Measurements from ENCODE around the gene FUT3.

The FUT3 gene

GRCh38 chr19:5800361-5801270, 50.6 kb downstream of the FUT3 start:
- DNase-seq (ENCODE audit: low read depth) = no peak

GRCh38 chr19:5799247-5800241, 51.7 kb downstream of the FUT3 start:
- DNase-seq (ENCODE audit: low read depth) = no peak

GRCh38 chr19:5798244-5798643, 53.0 kb downstream of the FUT3 start:
- DNase-seq (ENCODE audit: low read depth) = no peak

- no peak for DNase-seq (ENCODE audit: low read depth)
These were observed 55.8 kb downstream of the FUT3 start for GRCh38 chr19:5795382-5795919.

GRCh38 chr19:5793188-5793587, 58.1 kb downstream of the FUT3 start:
- DNase-seq (ENCODE audit: low read depth) = no peak

All from activated T-cell treated with anti-CD3 and anti-CD28 coated beads for 48 hours (primary cell).